Uterus (tissue), 4 donors: Measurements from ENCODE around the gene HNRNPL. TPM values are rescaled to one million over a fixed set of nuclear protein-coding genes. Genes with fewer than 3 reads are reported as not detected.

ENCODE experiments used
- DNase-seq, 2 donors: peaks; one replicate each; pipeline ENCODE4 v3.0.0-alpha.2; 2019 to 2020
- H3K27ac ChIP-seq, 2 donors: fragments of 200-600 bp; sonication (generic); 1 replicate in 1 of 2; 2 replicates in 1 of 2; pipeline ENCODE4 v1.5.1; 2016 to 2018
- H3K27me3 ChIP-seq, 2 donors: fragments of 200-600 bp; sonication (generic); one replicate each; pipeline ENCODE4 v1.5.1; 2018 to 2019; ENCODE audit warnings: control low read depth in 1 of 2
- H3K36me3 ChIP-seq, 2 donors: fragments of 200-600 bp; sonication (generic); one replicate each; pipeline ENCODE4 v1.5.1; 2019; ENCODE audit warnings: control low read depth in 1 of 2
- H3K4me1 ChIP-seq, 2 donors: fragments of 200-600 bp; sonication (generic); one replicate each; pipeline ENCODE4 v1.5.1; 2018 to 2019; ENCODE audit warnings: control low read depth in 1 of 2
- H3K4me3 ChIP-seq, 2 donors: fragments of 200-600 bp; sonication (generic); 1 replicate in 1 of 2; 2 replicates in 1 of 2; pipeline ENCODE4 v1.5.1; 2018 to 2019; ENCODE audit warnings: mild to moderate bottlenecking in 1 of 2
- H3K9me3 ChIP-seq, 2 donors: fragments of 200-600 bp; sonication (generic); one replicate each; pipeline ENCODE4 v1.5.1; 2019; ENCODE audit warnings: control low read depth in 1 of 2
- CTCF ChIP-seq, 4 experiments: fragments of 200-600 bp in 2 of 4; fragments of 450-650 bp in 2 of 4; sonication (generic) in 2 of 4; IDR thresholded peaks; one replicate each; pipeline ENCODE4 v1.5.1; 2016 to 2019; ENCODE audit warnings: antibody characterized with exemption in 4 of 4, mild to moderate bottlenecking in 2 of 4, moderate library complexity in 1 of 4
- POLR2A ChIP-seq, 2 donors: fragments of 450-650 bp; IDR thresholded peaks; one replicate each; pipeline ENCODE4 v1.6.1; 2016; ENCODE audit warnings: antibody characterized with exemption in 2 of 2, mild to moderate bottlenecking in 1 of 2, moderate library complexity in 1 of 2
- intact Hi-C: fragments of 100-400 bp; cut with DNase I; formaldehyde crosslinking; loops from one replicate; pipeline ENCODE4 v1.15.1; 2023; ENCODE audit warnings: low total_unique reads
- total RNA-seq, 4 donors: library from RNA; depleted of rRNA in 3 of 4; stranded (reverse); fragments of >200 nt in 3 of 4; gene quantifications; one replicate each; pipeline versions ENCODE4 v1.1.0 to v1.2.4, GENCODE V29; 2014 to 2023
- donor health status: DM: yes; HTN: yes; CAD: no.

Gene HNRNPL
- total RNA-seq, 4 donors from 2014 or later = 65.8 to 353 (median 177) TPM

GRCh38 chr19:38846097-38846496 lies 3.7 kb downstream of the HNRNPL start:
- no peaks in the 10 kb centered on the region for H3K9me3 ChIP-seq
- H3K36me3 ChIP-seq = no peaks in the 10 kb centered on the region
- no peak overlapping the region for H3K27ac ChIP-seq
- H3K27me3 ChIP-seq = no peaks in the 10 kb centered on the region
- TF ChIP-seq POLR2A (IDR thresholded peaks at IDR 0.05) = no peak
- no peak for TF ChIP-seq CTCF (IDR thresholded peaks at IDR 0.05)
- H3K4me1 ChIP-seq = peaks cover 9 to 20% of the 10 kb centered on the region in 2 donors
- intact Hi-C loops = no loop called here
- DNase-seq = no peak
- H3K4me3 ChIP-seq = no peak overlapping the region

- intact Hi-C loops = no loop called here
- H3K4me1 ChIP-seq = peaks cover 9 to 18% of the 10 kb centered on the region in 2 donors
- H3K27ac ChIP-seq = no peak overlapping the region
These were observed 4.3 kb downstream of the HNRNPL start for GRCh38 chr19:38845374-38846024.

GRCh38 chr19:38844093-38844686 lies 5.6 kb downstream of the HNRNPL start:
- H3K4me3 ChIP-seq = no peak overlapping the region
- no peaks in the 10 kb centered on the region for H3K27me3 ChIP-seq
- intact Hi-C loops = no loop called here
- H3K27ac ChIP-seq = no peak overlapping the region
- TF ChIP-seq CTCF (IDR thresholded peaks at IDR 0.05) (no peak), POLR2A (IDR thresholded peaks at IDR 0.05) (no peak)
- DNase-seq = no peak
- no peaks in the 10 kb centered on the region for H3K36me3 ChIP-seq
- H3K9me3 ChIP-seq = no peaks in the 10 kb centered on the region
- H3K4me1 ChIP-seq = peaks cover 9 to 18% of the 10 kb centered on the region in 2 donors

More at GRCh38 chr19:38845374-38846024, 4.3 kb downstream of the HNRNPL start:
- H3K9me3 ChIP-seq = no peaks in the 10 kb centered on the region
- TF ChIP-seq CTCF (IDR thresholded peaks at IDR 0.05) = no peak
- no peak for TF ChIP-seq POLR2A (IDR thresholded peaks at IDR 0.05)
- H3K4me3 ChIP-seq = no peak overlapping the region
- DNase-seq = no peak
- H3K27me3 ChIP-seq = no peaks in the 10 kb centered on the region
- no peaks in the 10 kb centered on the region for H3K36me3 ChIP-seq

GRCh38 chr19:38843175-38843758 lies 6.5 kb downstream of the HNRNPL start:
- Histone ChIP-seq H3K36me3 (no peaks in the 10 kb centered on the region), H3K4me3 (no peak overlapping the region), H3K27ac (no peak overlapping the region), H3K9me3 (no peaks in the 10 kb centered on the region), H3K27me3 (no peaks in the 10 kb centered on the region), H3K4me1 (peaks cover 9 to 13% of the 10 kb centered on the region in 2 donors)
- TF ChIP-seq POLR2A (IDR thresholded peaks at IDR 0.05) = no peak
- no peak for TF ChIP-seq CTCF (IDR thresholded peaks at IDR 0.05)
- intact Hi-C loops = no loop called here
- DNase-seq = no peak
